ENCODE data around the gene R3HCC1L. TPM values are rescaled to one million over a fixed set of nuclear protein-coding genes. Genes with fewer than 3 reads are reported as not detected.

R3HCC1L gene
- total RNA-seq, 3 donors from 2014 or later = 12.2 to 28.5 (median 20.6) TPM

- H3K4me3 ChIP-seq = no peak overlapping the region
- no peak overlapping the region for H3K27ac ChIP-seq
- no peaks in the 10 kb centered on the region for H3K36me3 ChIP-seq
- no peaks in the 10 kb centered on the region for H3K27me3 ChIP-seq
- no peak for DNase-seq (ENCODE audit: low spot score in 2 of 2)
- H3K9me3 ChIP-seq = no peaks in the 10 kb centered on the region
- intact Hi-C loops (cut with DNase I; ENCODE audit: low total_unique reads) = no loop called here
- TF ChIP-seq, protein P1, sequence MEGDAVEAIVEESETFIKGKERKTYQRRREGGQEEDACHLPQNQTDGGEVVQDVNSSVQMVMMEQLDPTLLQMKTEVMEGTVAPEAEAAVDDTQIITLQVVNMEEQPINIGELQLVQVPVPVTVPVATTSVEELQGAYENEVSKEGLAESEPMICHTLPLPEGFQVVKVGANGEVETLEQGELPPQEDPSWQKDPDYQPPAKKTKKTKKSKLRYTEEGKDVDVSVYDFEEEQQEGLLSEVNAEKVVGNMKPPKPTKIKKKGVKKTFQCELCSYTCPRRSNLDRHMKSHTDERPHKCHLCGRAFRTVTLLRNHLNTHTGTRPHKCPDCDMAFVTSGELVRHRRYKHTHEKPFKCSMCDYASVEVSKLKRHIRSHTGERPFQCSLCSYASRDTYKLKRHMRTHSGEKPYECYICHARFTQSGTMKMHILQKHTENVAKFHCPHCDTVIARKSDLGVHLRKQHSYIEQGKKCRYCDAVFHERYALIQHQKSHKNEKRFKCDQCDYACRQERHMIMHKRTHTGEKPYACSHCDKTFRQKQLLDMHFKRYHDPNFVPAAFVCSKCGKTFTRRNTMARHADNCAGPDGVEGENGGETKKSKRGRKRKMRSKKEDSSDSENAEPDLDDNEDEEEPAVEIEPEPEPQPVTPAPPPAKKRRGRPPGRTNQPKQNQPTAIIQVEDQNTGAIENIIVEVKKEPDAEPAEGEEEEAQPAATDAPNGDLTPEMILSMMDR (IDR thresholded peaks at IDR 0.05) = no peak
- TF ChIP-seq POLR2AphosphoS5 (IDR thresholded peaks at IDR 0.05) (no peak), POLR2A (IDR thresholded peaks at IDR 0.05) (no peak)
- peaks cover 0 to 9% of the 10 kb centered on the region in 2 donors for H3K4me1 ChIP-seq
Observed at GRCh38 chr10:98257198-98257597, 122.7 kb downstream of the R3HCC1L start.

- Histone ChIP-seq H3K4me1 (peaks cover 0 to 9% of the 10 kb centered on the region in 2 donors), H3K27ac (no peak overlapping the region), H3K4me3 (no peak overlapping the region), H3K27me3 (no peaks in the 10 kb centered on the region), H3K36me3 (no peaks in the 10 kb centered on the region), H3K9me3 (no peaks in the 10 kb centered on the region)
- peak in 1 of 2 donors; percentile 11 for DNase-seq (ENCODE audit: low spot score in 2 of 2)
- TF ChIP-seq, protein P1 (IDR thresholded peaks at IDR 0.05) = no peak
- TF ChIP-seq POLR2A (IDR thresholded peaks at IDR 0.05) (no peak), POLR2AphosphoS5 (IDR thresholded peaks at IDR 0.05) (no peak)
- intact Hi-C loops (cut with DNase I; ENCODE audit: low total_unique reads) = no loop called here
Observed at GRCh38 chr10:98257961-98258360, 123.5 kb downstream of the R3HCC1L start.

DNA sequence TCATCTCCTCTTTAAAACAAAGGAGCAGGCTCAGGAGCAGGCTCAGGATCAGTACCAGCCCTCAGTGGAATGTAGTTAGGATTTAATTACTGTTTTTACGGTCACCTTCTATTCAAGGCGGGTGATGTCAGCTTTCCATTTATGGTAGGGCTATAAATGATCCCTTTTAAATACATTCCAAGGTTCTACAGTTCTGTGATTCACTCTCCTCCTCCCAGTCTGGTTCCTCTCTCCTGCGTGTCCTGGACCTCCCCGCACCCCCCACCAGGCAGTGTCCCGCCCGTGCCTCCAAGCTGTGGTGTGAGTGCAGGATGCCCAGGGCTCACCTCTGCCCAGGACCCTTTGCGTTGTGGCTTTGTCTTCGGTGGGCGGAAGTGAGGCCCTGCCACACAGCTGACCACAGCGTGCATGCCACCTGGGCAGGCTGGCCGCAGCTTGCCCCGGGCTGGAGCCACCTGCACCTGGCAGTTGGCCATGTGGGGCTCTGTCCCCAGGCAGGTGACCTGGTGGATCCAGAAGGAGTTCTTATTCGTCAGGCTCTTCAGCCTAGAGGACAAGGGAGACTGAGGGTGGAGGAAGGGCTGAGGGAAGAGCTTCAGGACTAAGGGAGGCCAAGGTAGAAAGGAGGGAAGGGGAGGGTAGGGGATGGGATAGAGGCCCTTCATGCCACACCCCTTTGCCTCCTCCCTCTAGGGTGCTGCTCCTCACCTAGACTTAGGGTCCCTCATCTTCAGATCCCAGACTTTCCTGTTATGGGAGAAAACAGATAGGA, 124.4 kb downstream of the R3HCC1L start:
- Histone ChIP-seq H3K27ac (peak overlapping the region in 1 of 2 donors; percentile 43), H3K36me3 (no peaks in the 10 kb centered on the region), H3K9me3 (no peaks in the 10 kb centered on the region), H3K4me3 (no peak overlapping the region), H3K4me1 (peaks cover 0 to 8% of the 10 kb centered on the region in 2 donors), H3K27me3 (no peaks in the 10 kb centered on the region)
- DNase-seq (ENCODE audit: low spot score in 2 of 2) = no peak
- intact Hi-C loops (cut with DNase I; ENCODE audit: low total_unique reads) = no loop called here
- TF ChIP-seq POLR2AphosphoS5 (IDR thresholded peaks at IDR 0.05) (no peak), POLR2A (IDR thresholded peaks at IDR 0.05) (no peak)
- TF ChIP-seq, protein P1 (IDR thresholded peaks at IDR 0.05) = no peak

DNA sequence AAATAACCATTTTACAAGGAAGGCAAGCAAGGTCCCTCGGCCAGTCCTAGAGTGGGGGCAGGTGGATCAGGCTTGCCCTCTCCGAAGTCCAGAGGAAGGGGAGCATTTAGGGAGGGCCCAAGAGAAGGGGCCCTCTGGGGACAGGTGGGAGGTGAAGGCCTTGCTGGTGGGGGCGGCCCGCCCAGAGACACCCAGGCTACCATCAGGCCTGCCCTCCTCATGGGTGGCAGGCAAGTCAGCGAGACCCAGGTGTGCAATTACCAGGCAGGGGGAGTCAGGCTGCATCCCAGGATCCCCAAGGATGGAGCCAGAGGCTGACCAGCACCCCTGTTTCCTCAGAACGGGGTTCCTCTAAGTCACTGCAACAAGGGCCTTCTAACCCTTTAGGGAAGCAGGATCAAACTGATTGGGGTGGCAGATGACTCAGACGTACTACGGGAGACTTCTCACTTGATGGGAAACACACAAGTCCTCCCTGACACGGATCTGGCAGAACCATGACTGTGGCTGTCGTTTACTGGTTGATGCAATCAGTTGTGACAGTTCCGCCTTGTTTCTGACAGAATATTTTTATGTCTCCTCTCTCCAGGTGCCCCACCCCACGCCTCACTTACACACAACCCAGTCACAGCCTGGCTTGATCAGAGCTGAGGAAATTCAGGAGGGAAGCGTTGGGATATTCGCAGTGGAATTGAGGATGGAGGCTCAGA, 125.3 kb downstream of the R3HCC1L start:
- Histone ChIP-seq H3K4me3 (no peak overlapping the region), H3K27ac (peak overlapping the region; percentile 43 to 49), H3K27me3 (no peaks in the 10 kb centered on the region), H3K9me3 (no peaks in the 10 kb centered on the region), H3K36me3 (no peaks in the 10 kb centered on the region), H3K4me1 (no peaks in the 10 kb centered on the region)
- no peak for TF ChIP-seq POLR2A (IDR thresholded peaks at IDR 0.05)
- TF ChIP-seq, protein P1 (IDR thresholded peaks at IDR 0.05) = no peak
- TF ChIP-seq POLR2AphosphoS5 (IDR thresholded peaks at IDR 0.05) = no peak
- intact Hi-C loops (cut with DNase I; ENCODE audit: low total_unique reads) = no loop called here
- no peak for DNase-seq (ENCODE audit: low spot score in 2 of 2)

GRCh38 chr10:98260350-98260749, 125.9 kb downstream of the R3HCC1L start:
- DNase-seq (ENCODE audit: low spot score in 2 of 2) = no peak
- Histone ChIP-seq H3K27me3 (no peaks in the 10 kb centered on the region), H3K27ac (peak overlapping the region; percentile 43 to 49), H3K4me1 (no peaks in the 10 kb centered on the region), H3K9me3 (no peaks in the 10 kb centered on the region), H3K4me3 (no peak overlapping the region), H3K36me3 (no peaks in the 10 kb centered on the region)
- no peak for TF ChIP-seq POLR2A (IDR thresholded peaks at IDR 0.05)
- TF ChIP-seq, protein P1 (IDR thresholded peaks at IDR 0.05) = no peak
- TF ChIP-seq POLR2AphosphoS5 (IDR thresholded peaks at IDR 0.05) = no peak
- intact Hi-C loops (cut with DNase I; ENCODE audit: low total_unique reads) = no loop called here

All from breast epithelium (tissue), 4 donors.